PFSK-1 (cell line): ENCODE data around the gene LYL1.

Experiments
- FOXP2 ChIP-seq: optimal IDR thresholded peaks from 2 replicates; pipeline ENCODE3; 2011; ENCODE audit warnings: borderline replicate concordance, control low read depth, inconsistent platforms; ENCODE audit not compliant: insufficient read depth; ENCODE audit errors: extremely low read length, extremely low read depth
- POLR2AphosphoS5 ChIP-seq: IDR thresholded peaks from 2 replicates; pipeline ENCODE4 v1.6.1; 2012; ENCODE audit warnings: low read depth, mild to moderate bottlenecking, control low read depth, low read length, moderate library complexity
- REST ChIP-seq, 2 experiments: IDR thresholded peaks; 2 replicates each; pipeline versions ENCODE4 v1.6.1 to v1.8.0; 2011 to 2012; ENCODE audit warnings: low read depth in 2 of 2, low read length in 2 of 2, control low read depth in 1 of 2, inconsistent platforms in 1 of 2, mild to moderate bottlenecking in 1 of 2, moderate library complexity in 1 of 2; ENCODE audit not compliant: insufficient read depth in 1 of 2
- SIN3A ChIP-seq: IDR thresholded peaks from 2 replicates; pipeline ENCODE4 v1.6.1; 2012; ENCODE audit warnings: mild to moderate bottlenecking, low read length, moderate library complexity, borderline replicate concordance; ENCODE audit not compliant: insufficient read depth
- TAF1 ChIP-seq: IDR thresholded peaks from 2 replicates; pipeline ENCODE4 v1.6.1; 2012; ENCODE audit warnings: low read length, control low read depth, borderline replicate concordance; ENCODE audit not compliant: insufficient read depth

The LYL1 gene

GRCh38 chr19:13069415-13070359 lies 33.0 kb downstream of the LYL1 start:
- TF ChIP-seq TAF1: no peak
- TF ChIP-seq REST (IDR thresholded peaks at IDR 0.05; ENCODE audit: insufficient read depth in 1 of 2, low read depth in 2 of 2, low read length in 2 of 2): no peak
- TF ChIP-seq FOXP2: no peak
- TF ChIP-seq SIN3A: no peak
- TF ChIP-seq POLR2AphosphoS5: no peak

- no peak for TF ChIP-seq POLR2AphosphoS5
- no peak for TF ChIP-seq REST (IDR thresholded peaks at IDR 0.05; ENCODE audit: insufficient read depth in 1 of 2, low read depth in 2 of 2, low read length in 2 of 2)
- TF ChIP-seq FOXP2: no peak
- TF ChIP-seq TAF1: no peak
- no peak for TF ChIP-seq SIN3A
Measured at GRCh38 chr19:13068085-13068846, 34.4 kb downstream of the LYL1 start.

- no peak for TF ChIP-seq POLR2AphosphoS5
- TF ChIP-seq SIN3A: no peak
- TF ChIP-seq FOXP2: no peak
- TF ChIP-seq REST (IDR thresholded peaks at IDR 0.05; ENCODE audit: insufficient read depth in 1 of 2, low read depth in 2 of 2, low read length in 2 of 2): no peak
- no peak for TF ChIP-seq TAF1
Measured at GRCh38 chr19:13066933-13067807, 35.5 kb downstream of the LYL1 start.

- no peak for TF ChIP-seq TAF1
Measured at GRCh38 chr19:13066226-13066625, 36.4 kb downstream of the LYL1 start.

GRCh38 chr19:13064092-13064489 lies 38.6 kb downstream of the LYL1 start:
- TF ChIP-seq FOXP2: no peak
- TF ChIP-seq SIN3A: no peak
- TF ChIP-seq TAF1: no peak
- TF ChIP-seq POLR2AphosphoS5: no peak
- no peak for TF ChIP-seq REST (IDR thresholded peaks at IDR 0.05; ENCODE audit: insufficient read depth in 1 of 2, low read depth in 2 of 2, low read length in 2 of 2)
